Measurements from ENCODE around the gene OR10G3. TPM values are rescaled to one million over a fixed set of nuclear protein-coding genes. Genes with fewer than 3 reads are reported as not detected.

The OR10G3 gene
- total RNA-seq, 1 experiment from 2014 or later, result not detected

- intact Hi-C loops (cut with micrococcal nuclease; ENCODE audit: unreplicated experiment) (no loop called here), in situ Hi-C loops (cut with HindIII; ENCODE audit: low pct_unique_long_range_greater_than_20kb, low sequenced_read_pairs) (no loop called here)
- DNase-seq (ENCODE audit: low read depth, low spot score) (no peak), ATAC-seq (peak; percentile 50; the same call in 1 of the 2 replicates)
- no peak overlapping the region for H3K27ac ChIP-seq (ENCODE audit: low read length)
- no peaks in the 10 kb centered on the region for H3K27me3 ChIP-seq (ENCODE audit: control insufficient read depth, insufficient read depth, low read length)
- H3K4me3 ChIP-seq (ENCODE audit: low read depth in 2 of 2, low read length in 2 of 2), result peak overlapping the region; percentile 48 to 53; a peak in 3 of 4 replicates
- POLR2A ChIA-PET, result interaction anchor here (0.7 kb wide), 1 partner anchor 407 kb away, joined by 16 read pairs; no protein-coding TSS in a partner anchor
- no peaks in the 10 kb centered on the region for H3K4me1 ChIP-seq (ENCODE audit: control insufficient read depth, insufficient read depth, low read length)
- BruUV-seq (replicated peaks), result no TSS peak
- CTCF ChIA-PET, result interaction anchor here (1.1 kb wide), 1 partner anchor 100 kb away, joined by 4 read pairs; no protein-coding TSS in a partner anchor
- no peaks in the 10 kb centered on the region for H3K36me3 ChIP-seq (ENCODE audit: control insufficient read depth, insufficient read depth, low read length)
- H3K9me3 ChIP-seq (ENCODE audit: control insufficient read depth, insufficient read depth, low read depth, low read length), result no peaks in the 10 kb centered on the region
- no peak for TF ChIP-seq TCF7L2 (IDR thresholded peaks at IDR 0.05; ENCODE audit: low read depth, low read length)
Measured at GRCh38 chr14:21525571-21525961, 54.3 kb downstream of the OR10G3 start.

DNA sequence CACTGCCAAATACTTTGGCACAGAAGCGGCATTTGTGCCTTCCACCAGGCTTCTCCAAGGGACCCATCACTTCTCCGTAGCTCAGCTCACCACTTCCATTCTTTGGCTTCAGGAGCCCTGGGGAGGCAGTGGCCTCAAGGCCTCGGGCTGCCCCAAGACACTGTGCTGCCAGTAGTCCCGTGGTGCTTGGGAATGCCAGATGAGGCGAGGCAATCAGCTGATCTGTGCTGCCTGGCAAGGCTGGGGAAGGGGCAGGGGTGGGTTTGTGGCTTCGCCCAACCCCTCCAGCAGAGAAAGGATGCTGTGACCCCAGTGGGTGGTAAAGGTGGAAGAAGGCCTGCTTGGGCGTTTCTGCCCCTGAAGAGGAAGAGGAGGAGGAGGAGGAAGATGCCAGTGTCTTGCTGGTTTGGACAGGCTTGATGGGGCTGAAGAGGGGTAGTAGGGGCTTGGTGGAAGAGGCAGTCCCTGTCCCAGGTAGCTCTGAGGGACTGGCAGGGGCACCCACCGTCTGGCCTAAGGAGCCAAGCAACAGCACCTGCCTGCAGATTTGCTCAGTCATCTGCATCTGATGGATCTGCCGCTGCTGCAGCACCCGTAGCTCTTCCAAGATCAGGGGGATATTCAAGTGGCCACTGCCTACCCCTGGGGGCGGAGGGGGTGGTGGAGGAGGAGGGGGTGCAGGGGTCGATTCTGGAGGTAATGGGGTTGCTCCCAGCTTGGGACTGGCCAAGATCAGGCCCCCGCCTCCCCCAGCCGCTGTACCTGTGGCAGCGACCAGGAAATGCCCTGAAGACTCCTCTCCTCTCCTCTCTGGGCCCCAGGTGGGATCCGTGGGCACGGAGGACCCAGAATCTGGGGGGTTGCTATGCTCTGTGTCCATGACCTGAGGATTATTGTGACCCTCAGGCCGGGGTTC is 55.0 kb downstream of the OR10G3 start:
- intact Hi-C loops (cut with micrococcal nuclease; ENCODE audit: unreplicated experiment), result no loop called here
- H3K27ac ChIP-seq (ENCODE audit: low read length), result no peak overlapping the region
- ChIA-PET CTCF (no interaction called here), POLR2A (no interaction called here)
- in situ Hi-C loops (cut with HindIII; ENCODE audit: low pct_unique_long_range_greater_than_20kb, low sequenced_read_pairs), result no loop called here
- no TSS peak for BruUV-seq (replicated peaks)
- TF ChIP-seq SIN3A (IDR thresholded peaks at IDR 0.05; ENCODE audit: borderline replicate concordance, insufficient read depth, low read depth, low read length), result no peak
- no peak for TF ChIP-seq REST (IDR thresholded peaks at IDR 0.05; ENCODE audit: insufficient read depth in 1 of 2, low read depth in 2 of 2, low read length in 1 of 2)
- TF ChIP-seq TCF7L2 (IDR thresholded peaks at IDR 0.05; ENCODE audit: low read depth, low read length), result no peak
- no peak for TF ChIP-seq CTCF (IDR thresholded peaks at IDR 0.05)
- no peak for TF ChIP-seq POLR2AphosphoS5 (IDR thresholded peaks at IDR 0.05; ENCODE audit: low read depth, low read length)
- no peaks in the 10 kb centered on the region for H3K9me3 ChIP-seq (ENCODE audit: control insufficient read depth, insufficient read depth, low read depth, low read length)
- H3K36me3 ChIP-seq (ENCODE audit: control insufficient read depth, insufficient read depth, low read length), result no peaks in the 10 kb centered on the region
- peak overlapping the region in 1 of 2 experiments; percentile 48; a peak in 1 of 4 replicates for H3K4me3 ChIP-seq (ENCODE audit: low read depth in 2 of 2, low read length in 2 of 2)
- no peaks in the 10 kb centered on the region for H3K4me1 ChIP-seq (ENCODE audit: control insufficient read depth, insufficient read depth, low read length)
- no peak for DNase-seq (ENCODE audit: low read depth, low spot score)
- H3K27me3 ChIP-seq (ENCODE audit: control insufficient read depth, insufficient read depth, low read length), result no peaks in the 10 kb centered on the region
- ATAC-seq, result no peak

DNA sequence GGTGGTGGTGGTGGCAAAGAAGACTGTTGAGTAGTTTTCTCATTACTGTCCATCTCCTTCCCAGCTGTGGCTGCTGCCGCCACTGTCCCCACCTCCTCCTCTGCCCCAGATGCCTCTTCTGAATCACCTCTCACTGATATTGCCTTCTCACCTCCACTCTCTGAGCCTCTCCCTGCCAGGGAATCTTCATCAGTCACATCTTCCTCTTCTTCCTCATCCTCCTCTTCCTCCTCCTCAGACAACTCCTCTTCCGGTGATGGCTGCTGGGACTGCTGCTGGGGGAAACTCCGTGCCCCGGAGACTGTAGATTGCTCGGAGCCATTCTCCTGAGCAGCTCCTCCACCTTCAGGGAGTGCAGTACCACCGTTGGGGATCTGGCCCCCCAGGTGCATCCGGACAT is 56.7 kb downstream of the OR10G3 start:
- H3K27me3 ChIP-seq (ENCODE audit: control insufficient read depth, insufficient read depth, low read length), result no peaks in the 10 kb centered on the region
- H3K27ac ChIP-seq (ENCODE audit: low read length), result no peak overlapping the region
- DNase-seq (ENCODE audit: low read depth, low spot score), result no peak
- ChIA-PET CTCF (no interaction called here), POLR2A (no interaction called here)
- BruUV-seq (replicated peaks), result no TSS peak
- H3K4me1 ChIP-seq (ENCODE audit: control insufficient read depth, insufficient read depth, low read length), result no peaks in the 10 kb centered on the region
- no peak overlapping the region for H3K4me3 ChIP-seq (ENCODE audit: low read depth in 2 of 2, low read length in 2 of 2)
- ATAC-seq, result no peak
- in situ Hi-C loops (cut with HindIII; ENCODE audit: low pct_unique_long_range_greater_than_20kb, low sequenced_read_pairs) (no loop called here), intact Hi-C loops (cut with micrococcal nuclease; ENCODE audit: unreplicated experiment) (no loop called here)
- H3K36me3 ChIP-seq (ENCODE audit: control insufficient read depth, insufficient read depth, low read length), result no peaks in the 10 kb centered on the region
- no peaks in the 10 kb centered on the region for H3K9me3 ChIP-seq (ENCODE audit: control insufficient read depth, insufficient read depth, low read depth, low read length)
- no peak for TF ChIP-seq TCF7L2 (IDR thresholded peaks at IDR 0.05; ENCODE audit: low read depth, low read length)
- no peak for TF ChIP-seq POLR2AphosphoS5 (IDR thresholded peaks at IDR 0.05; ENCODE audit: low read depth, low read length)
- no peak for TF ChIP-seq CTCF (IDR thresholded peaks at IDR 0.05)

Measured in Panc1 (cell line).